HEK293T (cell line): Measurements from ENCODE around the gene HIVEP3.

ENCODE experiments used
- CTCF ChIA-PET: fragments of 350-600 bp; formaldehyde crosslinking; extraction: SDS; loops from one replicate; lab custom pipeline; 2021; ENCODE audit warnings: antibody characterized with exemption, inconsistent platforms; lab: Yijun Ruan, JAX
- POLR2A ChIA-PET: fragments of 350-600 bp; formaldehyde crosslinking; extraction: SDS; loops from one replicate; lab custom pipeline; 2020; ENCODE audit warnings: antibody characterized with exemption, inconsistent platforms; lab: Yijun Ruan, JAX
- DNase-seq: peaks from one replicate; pipeline ENCODE4 v3.0.0; 2012; ENCODE audit warnings: mixed read lengths; ENCODE audit errors: extremely low spot score
- ARNT ChIP-seq: fragments of 450-650 bp; IDR thresholded peaks from 2 replicates; pipeline ENCODE4 v1.6.1; 2017; ENCODE audit warnings: mild to moderate bottlenecking
- BHLHE40 ChIP-seq: fragments of 450-650 bp; IDR thresholded peaks from 2 replicates; pipeline ENCODE4 v1.6.1; 2016; ENCODE audit warnings: mild to moderate bottlenecking, moderate library complexity, borderline replicate concordance
- CTBP1 ChIP-seq: fragments of 450-650 bp; IDR thresholded peaks from 2 replicates; pipeline ENCODE4 v1.6.1; 2016; ENCODE audit warnings: borderline replicate concordance
- ELF4 ChIP-seq: fragments of 450-650 bp; IDR thresholded peaks from 2 replicates; pipeline ENCODE4 v1.6.1; 2017; ENCODE audit warnings: antibody characterized with exemption
- FOXA1 ChIP-seq: fragments of 450-650 bp; IDR thresholded peaks from 2 replicates; pipeline ENCODE4 v1.6.1; 2016; ENCODE audit warnings: mild to moderate bottlenecking
- FOXK2 ChIP-seq: fragments of 450-650 bp; IDR thresholded peaks from 2 replicates; pipeline ENCODE4 v1.6.1; 2016; ENCODE audit warnings: mild to moderate bottlenecking
- FOXM1 ChIP-seq: fragments of 450-650 bp; IDR thresholded peaks from 2 replicates; pipeline ENCODE4 v1.6.1; 2017; ENCODE audit warnings: mild to moderate bottlenecking, borderline replicate concordance
- HDGF ChIP-seq: fragments of 450-650 bp; IDR thresholded peaks from 2 replicates; pipeline ENCODE4 v1.6.1; 2017; ENCODE audit warnings: antibody characterized with exemption, borderline replicate concordance
- L3MBTL2 ChIP-seq: fragments of 450-650 bp; conservative IDR thresholded peaks from 2 replicates; pipeline ENCODE4 v1.6.1; 2016; ENCODE audit warnings: mild to moderate bottlenecking
- LEF1 ChIP-seq: fragments of 450-650 bp; IDR thresholded peaks from 2 replicates; pipeline ENCODE4 v1.6.1; 2017; ENCODE audit warnings: mild to moderate bottlenecking, borderline replicate concordance
- NFRKB ChIP-seq: fragments of 450-650 bp; IDR thresholded peaks from 2 replicates; pipeline ENCODE4 v1.6.1; 2016; ENCODE audit warnings: mild to moderate bottlenecking, moderate library complexity
- SP1 ChIP-seq: fragments of 450-650 bp; IDR thresholded peaks from 2 replicates; pipeline ENCODE4 v1.6.1; 2017
- SUZ12 ChIP-seq: fragments of 450-650 bp; IDR thresholded peaks from 2 replicates; pipeline ENCODE4 v1.6.1; 2016; ENCODE audit warnings: mild to moderate bottlenecking
- TARDBP ChIP-seq: fragments of 450-650 bp; IDR thresholded peaks from 2 replicates; pipeline ENCODE4 v1.6.1; 2016
- ZNF384 ChIP-seq: fragments of 450-650 bp; IDR thresholded peaks from 2 replicates; pipeline ENCODE4 v1.6.1; 2016
- TF ChIP-seq, protein P1 (sequence below): fragments of 450-650 bp; IDR thresholded peaks from 2 replicates; pipeline ENCODE4 v1.6.1; 2016

Gene HIVEP3

DNA sequence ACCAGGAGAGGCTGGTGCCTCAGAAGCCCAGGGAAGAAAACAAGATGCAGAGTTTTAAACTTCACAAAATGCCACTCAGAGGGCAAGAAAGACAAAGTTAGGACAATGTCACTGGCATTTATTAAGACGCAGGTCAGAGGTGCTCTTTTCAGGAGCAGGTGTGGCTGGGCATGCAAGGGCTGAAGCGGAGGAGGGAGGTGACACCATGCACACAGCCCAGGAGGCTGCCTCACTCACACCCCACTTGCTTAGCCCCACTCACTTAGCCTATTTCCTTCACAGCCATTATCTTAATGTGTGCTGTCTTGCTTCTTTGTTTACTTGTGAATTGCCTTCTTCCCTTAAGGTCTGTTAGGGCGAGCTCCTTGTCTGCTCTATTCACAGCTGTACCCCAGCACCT is 17.2 kb downstream of the HIVEP3 start:
- ChIA-PET CTCF (no interaction called here), POLR2A (no interaction called here)
- TF ChIP-seq ARNT = no peak
- no peak for TF ChIP-seq FOXK2
- TF ChIP-seq ZNF384 = no peak
- no peak for TF ChIP-seq SUZ12
- TF ChIP-seq LEF1 = no peak
- no peak for DNase-seq

DNA sequence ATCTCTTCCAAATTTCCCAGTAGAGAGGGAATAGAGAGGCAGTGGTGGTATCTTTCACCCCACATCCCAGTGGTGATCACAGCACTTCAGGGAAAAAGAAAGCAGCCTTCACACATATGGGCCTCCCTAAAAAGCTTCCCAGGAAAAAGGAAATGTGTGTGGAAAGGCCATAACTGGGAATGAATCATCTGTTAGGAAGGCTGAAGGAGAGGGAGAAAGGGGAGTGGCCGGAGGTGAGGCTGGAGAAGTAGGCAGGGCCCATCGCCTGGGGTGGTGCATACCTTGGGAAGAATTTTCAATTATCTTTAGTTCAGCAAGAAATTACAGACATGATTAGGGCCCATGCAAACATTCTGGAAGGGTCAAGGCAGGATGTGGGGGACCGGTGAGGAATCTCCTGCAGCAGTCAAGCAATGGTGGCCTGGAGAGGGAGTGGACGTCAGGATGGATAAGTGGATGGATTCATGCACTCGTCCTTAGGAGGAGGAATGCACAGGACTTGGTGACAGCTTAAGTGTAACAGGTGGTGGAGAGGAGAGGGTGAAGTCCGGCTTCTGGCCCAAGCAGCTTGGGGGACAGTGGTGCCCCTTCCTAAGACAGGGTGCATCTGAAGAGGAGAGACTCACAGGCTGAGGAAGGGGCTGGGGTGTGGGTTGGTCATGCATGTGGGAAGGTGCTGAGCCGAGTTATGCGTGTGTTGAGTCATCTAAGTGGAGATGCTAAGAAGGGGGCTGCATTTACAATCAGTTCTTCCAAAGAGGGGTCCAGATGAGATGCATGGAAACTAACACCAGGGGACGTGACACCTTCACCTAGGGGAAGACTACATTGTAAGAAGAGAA is 17.9 kb downstream of the HIVEP3 start:
- TF ChIP-seq, protein P1, sequence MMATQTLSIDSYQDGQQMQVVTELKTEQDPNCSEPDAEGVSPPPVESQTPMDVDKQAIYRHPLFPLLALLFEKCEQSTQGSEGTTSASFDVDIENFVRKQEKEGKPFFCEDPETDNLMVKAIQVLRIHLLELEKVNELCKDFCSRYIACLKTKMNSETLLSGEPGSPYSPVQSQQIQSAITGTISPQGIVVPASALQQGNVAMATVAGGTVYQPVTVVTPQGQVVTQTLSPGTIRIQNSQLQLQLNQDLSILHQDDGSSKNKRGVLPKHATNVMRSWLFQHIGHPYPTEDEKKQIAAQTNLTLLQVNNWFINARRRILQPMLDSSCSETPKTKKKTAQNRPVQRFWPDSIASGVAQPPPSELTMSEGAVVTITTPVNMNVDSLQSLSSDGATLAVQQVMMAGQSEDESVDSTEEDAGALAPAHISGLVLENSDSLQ = no peak
- TF ChIP-seq SUZ12 (no peak), CTBP1 (no peak), FOXA1 (no peak), ARNT (no peak), SP1 (no peak), LEF1 (no peak), L3MBTL2 (no peak), FOXM1 (no peak), NFRKB (no peak), ZNF384 (no peak), TARDBP (no peak), HDGF (no peak), BHLHE40 (no peak), FOXK2 (no peak), ELF4 (no peak)
- DNase-seq = no peak
- CTCF ChIA-PET = no interaction called here
- POLR2A ChIA-PET = no interaction called here

DNA sequence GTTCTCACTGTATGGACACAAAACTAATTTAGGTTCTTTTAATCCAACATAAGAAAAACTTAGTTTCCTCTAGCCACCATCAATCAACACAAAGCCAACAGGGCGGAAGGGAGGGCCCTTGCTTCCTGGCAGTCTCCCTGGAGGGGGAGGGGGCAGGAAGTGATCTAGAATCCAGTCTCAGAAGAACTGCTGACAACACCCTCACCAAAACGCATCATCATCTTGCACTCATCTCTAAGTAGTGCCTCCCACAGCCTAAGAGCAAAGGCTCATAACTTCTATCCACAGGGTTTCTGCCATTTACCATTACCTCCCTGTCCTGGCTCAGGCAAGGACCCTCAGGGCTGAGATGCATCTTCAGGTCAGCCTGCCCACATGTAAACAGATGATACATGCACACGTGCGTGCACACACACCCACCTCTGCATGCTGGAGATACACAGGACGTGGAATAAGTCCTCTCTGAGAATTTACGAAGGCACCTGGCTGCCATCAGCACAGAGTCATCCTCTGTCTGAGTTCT is 20.5 kb downstream of the HIVEP3 start:
- ChIA-PET POLR2A (no interaction called here), CTCF (no interaction called here)
- TF ChIP-seq TARDBP (no peak), ARNT (no peak), FOXK2 (no peak), FOXM1 (no peak), ZNF384 (no peak), BHLHE40 (no peak), LEF1 (no peak), FOXA1 (no peak), SP1 (no peak), CTBP1 (no peak), NFRKB (no peak), HDGF (no peak), L3MBTL2 (no peak), ELF4 (no peak), SUZ12 (no peak)
- TF ChIP-seq, protein P1 = no peak
- DNase-seq = no peak

DNA sequence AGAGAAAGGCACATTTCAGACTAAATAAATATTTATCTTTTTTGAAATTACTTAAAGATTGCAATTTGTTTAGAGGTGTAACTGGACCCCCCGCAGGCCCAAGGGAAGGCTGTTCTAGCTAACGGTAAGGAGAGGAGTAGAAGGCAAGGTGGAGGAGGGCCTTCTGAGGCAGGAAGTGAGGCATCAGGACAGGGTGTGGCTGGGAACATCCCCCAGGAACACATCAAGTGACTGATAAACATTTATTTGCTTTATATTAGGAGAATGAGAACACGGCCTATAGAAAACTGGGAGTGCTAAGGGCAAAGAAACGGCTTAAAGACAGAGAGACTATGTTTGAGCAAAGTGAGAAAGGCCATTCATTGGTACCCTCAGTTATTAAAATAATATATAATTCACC is 23.2 kb downstream of the HIVEP3 start:
- DNase-seq = no peak
- TF ChIP-seq FOXK2 (no peak), NFRKB (no peak), SUZ12 (no peak), CTBP1 (no peak), SP1 (no peak), ARNT (no peak), ELF4 (no peak), L3MBTL2 (no peak), FOXA1 (no peak), TARDBP (no peak)
- CTCF ChIA-PET = interaction anchor here (1.4 kb wide), 1 partner anchor 278 kb away, joined by 3 read pairs; no protein-coding TSS in a partner anchor
- POLR2A ChIA-PET = no interaction called here

DNA sequence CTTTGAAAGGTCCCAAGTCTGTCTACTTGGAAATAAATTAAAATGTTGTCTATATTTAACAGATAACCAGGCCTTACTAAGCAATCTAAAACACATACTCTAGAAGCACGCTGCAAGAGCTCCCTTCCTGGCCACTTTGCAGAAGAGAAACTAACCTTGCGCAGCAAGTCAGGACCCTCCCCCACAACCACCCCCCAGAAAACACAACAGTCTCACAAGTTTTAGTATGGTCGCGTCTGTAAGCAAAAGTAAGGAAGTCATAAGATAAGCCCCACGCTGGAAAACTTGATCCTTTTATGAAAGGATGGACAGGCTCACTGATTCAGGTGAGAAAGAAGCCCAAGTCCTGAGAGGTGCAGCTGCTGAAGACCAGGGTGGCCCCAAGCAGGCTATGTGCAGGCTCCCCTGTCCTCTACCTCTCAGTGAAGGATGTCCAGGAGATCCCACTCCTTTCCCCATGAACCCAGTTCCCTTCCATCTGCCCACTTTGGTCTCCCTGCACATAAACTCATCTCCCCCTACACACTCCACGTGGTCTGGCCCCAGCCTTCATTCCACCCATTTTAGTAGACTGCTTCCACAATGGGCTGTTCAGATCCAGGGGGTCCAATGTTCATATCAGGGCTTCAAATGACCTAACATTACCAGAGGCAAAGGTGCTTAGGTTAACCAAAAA is 23.8 kb downstream of the HIVEP3 start:
- TF ChIP-seq ARNT (no peak), BHLHE40 (no peak), LEF1 (no peak), CTBP1 (no peak), ZNF384 (no peak), TARDBP (no peak)
- ChIA-PET POLR2A (no interaction called here), CTCF (interaction anchor here (1.4 kb wide), 1 partner anchor 279 kb away, joined by 3 read pairs; no protein-coding TSS in a partner anchor)
- no peak for DNase-seq

DNA sequence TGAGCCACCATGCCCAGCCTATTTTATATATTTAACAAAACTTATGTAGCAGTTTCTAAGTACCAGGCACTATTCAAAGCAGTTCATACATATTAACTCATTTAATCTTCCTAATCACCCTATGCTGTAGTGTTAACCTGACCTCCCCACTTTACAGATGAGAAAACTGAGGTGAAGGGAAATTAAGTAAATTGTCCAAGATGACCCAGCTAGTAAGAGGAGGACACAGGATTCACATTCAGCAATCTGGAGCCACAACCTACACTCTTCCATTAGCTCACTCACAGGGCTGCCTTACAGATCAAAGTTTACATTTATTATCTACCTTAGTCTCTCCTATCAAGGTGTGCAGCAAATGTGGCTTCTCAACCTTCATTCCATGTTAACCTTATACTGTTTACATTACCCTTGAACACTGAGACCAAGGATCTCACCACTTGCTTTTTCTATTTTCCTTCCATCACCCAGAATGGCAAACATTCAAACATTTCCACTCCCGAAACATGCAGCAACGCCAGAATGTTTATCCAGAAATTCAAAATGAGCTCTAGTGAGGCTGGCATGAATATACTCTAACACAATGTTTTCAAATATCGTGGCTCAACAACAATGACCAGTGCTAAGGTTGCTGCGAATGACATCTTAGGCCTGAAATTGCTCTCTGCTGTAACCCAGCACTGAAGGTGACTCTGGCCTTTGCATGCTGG is 24.5 kb downstream of the HIVEP3 start:
- TF ChIP-seq SP1 (no peak), CTBP1 (no peak), ELF4 (no peak), TARDBP (no peak), ARNT (no peak)
- POLR2A ChIA-PET = no interaction called here
- CTCF ChIA-PET = no interaction called here
- DNase-seq = no peak
